ENCODE measurements around the gene RECK. TPM values are rescaled to one million over a fixed set of nuclear protein-coding genes. Genes with fewer than 3 reads are reported as not detected.
A peak's percentile ranks its signal among the peaks of the same experiment; 100 is the strongest.
"Not testable (repeated sequence)": the region's sequence is repeated elsewhere in the genome, so short reads cannot be mapped to it uniquely, and the experiment has no call there.

RECK gene
- total RNA-seq, 8 experiments from 2014 or later = 3.9 to 42.2 (median 8.0) TPM

DNA sequence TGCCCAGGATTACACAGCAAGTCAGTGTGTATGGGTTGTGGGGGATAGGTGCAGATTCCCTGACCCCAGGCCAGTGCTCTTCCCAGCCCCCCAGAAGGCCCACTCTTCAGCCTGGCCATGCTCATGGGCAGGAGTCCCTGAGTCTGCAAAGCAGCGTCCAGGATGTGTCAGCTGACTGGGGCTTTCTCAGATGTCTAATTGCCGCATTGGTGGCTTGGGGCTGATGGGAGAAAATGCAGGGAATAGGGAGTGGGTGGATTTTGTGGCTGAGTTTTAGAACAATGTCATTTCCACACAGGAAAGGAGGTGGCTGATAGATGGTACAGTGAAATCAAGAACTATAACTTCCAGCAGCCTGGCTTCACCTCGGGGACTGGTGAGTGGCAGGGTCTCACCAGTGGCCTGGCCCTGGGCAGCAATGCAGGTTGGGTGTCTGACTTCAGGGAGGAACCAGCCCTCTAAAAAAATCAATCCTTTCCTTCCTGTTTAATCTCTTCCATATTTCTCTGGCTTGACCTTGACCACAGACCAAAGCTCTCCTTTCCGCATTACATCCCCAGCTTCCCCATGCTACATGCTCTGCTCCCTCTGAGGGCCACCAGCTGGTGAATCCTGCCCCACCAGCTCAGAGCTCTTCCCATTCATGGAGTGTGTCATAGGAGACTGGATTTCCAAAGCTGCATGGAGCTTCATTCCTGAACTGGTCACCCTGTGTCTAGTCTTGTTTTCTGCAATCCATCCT lies 114.0 kb downstream of the RECK start:
- no peak overlapping the region for H3K4me3 ChIP-seq
- peaks cover 7 to 16% of the 10 kb centered on the region in 2 donors for H3K4me1 ChIP-seq (replicated peaks in 1 of 2)
- in situ Hi-C loops (cut with MboI; ENCODE audit: low pct_unique_long_range_greater_than_20kb in 2 of 9, low sequenced_read_pairs in 9 of 9, unreplicated experiment in 9 of 9) = loop anchor here in 1 of 9 experiments (25.0 kb wide), 1 partner anchor 112 kb away; the partner anchor contains the start of gene GNE
- no peak for ATAC-seq (replicated peaks in 6 of 8)
- H3K27ac ChIP-seq = no peak overlapping the region
- WGBS, 10 experiments = 40 to 100% (median 79%) methylated on average over 1 to 3 of the region's 4 CpGs; no CpG with 5 or more reads in 4 of the 10 experiments

DNA sequence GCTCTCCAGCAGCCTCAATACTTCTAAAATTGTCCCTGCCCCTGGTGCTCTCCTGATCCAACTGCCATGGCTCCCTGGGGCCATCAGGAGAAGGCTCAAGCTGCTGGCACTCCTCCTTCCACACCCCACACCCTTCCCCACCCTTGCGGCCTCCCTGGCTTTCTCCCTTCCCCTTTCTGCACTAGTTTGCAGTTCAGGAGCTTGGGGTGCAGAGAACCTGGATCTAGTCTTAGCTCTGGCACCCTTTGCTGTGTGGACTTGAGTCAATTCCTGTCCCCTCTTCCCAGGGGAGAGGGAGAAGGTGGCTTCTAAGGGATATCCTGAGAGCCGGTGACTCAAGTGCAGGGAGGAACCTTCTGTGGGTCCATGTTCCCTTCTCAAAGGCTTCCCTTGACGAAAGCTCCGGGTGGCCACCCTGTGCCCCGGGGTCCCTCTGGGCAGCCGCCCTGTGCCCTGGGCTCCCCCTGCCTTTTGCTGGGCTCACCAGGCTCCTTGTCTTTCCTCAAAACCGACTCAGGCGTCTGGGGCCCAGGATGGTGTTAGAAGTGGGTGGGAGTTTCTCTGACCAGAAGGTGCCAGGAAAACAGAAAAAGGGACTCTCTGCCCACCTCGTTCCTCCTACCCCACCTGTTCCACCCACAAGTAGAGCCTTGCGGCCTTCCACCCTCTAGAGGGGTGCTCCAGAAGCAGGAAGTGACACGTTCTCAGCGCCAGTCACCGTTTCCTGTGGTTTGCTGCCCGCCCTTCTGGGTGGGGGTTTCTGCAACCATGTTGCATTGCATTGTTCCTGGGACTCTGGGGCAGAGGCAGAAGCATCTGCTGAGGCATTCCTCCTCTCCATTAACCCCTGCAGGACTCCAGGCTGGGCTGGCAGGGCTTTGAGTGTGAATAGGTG lies 114.8 kb downstream of the RECK start:
- Histone ChIP-seq H3K4me1 (replicated peaks in 1 of 2) (peaks cover 7 to 16% of the 10 kb centered on the region in 2 donors), H3K4me3 (no peak overlapping the region), H3K27ac (no peak overlapping the region)
- in situ Hi-C loops (cut with MboI; ENCODE audit: low pct_unique_long_range_greater_than_20kb in 2 of 9, low sequenced_read_pairs in 9 of 9, unreplicated experiment in 9 of 9) = loop anchor here in 1 of 9 experiments (25.0 kb wide), 1 partner anchor 111 kb away; the partner anchor contains the start of gene GNE
- WGBS, 10 experiments = 81 to 100% (median 100%) methylated on average over 1 to 4 of the region's 14 CpGs; no CpG with 5 or more reads in 7 of the 10 experiments
- peak in 2 of 8 experiments; percentile 12 to 25 for ATAC-seq (replicated peaks in 6 of 8)

DNA sequence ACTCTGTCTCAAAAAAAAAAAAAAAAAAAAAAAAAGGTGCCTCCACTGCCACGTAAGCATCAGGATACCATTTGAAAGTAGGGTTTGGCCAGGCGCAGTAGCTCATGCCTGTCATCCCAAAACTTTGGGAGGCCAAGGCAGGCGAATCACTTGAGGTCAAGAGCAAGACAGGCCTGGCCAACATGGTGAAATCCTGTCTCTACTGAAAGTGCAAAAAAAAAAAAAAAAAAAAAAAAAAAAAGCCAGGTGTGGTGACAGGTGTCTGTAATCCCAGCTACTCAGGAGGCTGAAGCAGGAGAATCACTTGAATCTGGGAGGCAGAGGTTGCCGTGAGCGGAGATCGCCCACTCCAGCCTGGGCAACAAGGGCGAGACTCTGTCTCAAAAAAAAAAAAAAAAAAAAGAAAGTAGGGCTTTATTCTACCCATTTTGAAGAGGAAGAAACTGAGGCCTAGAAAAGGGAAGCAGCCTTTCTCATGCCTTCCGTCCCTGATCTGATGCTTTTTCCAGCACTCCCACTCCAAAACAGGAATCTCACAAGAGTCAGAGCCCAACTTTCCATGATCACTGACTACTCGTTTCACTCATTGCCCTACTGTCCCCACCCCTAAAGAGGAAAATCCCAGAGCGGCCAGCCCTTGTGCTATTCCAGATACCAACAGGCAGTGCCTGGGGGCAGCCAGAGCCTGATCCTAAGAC lies 116.2 kb downstream of the RECK start:
- Histone ChIP-seq H3K4me3 (no peak overlapping the region), H3K27ac (no peak overlapping the region), H3K4me1 (replicated peaks in 1 of 2) (peaks cover 7 to 16% of the 10 kb centered on the region in 2 donors)
- in situ Hi-C loops (cut with MboI; ENCODE audit: low pct_unique_long_range_greater_than_20kb in 2 of 9, low sequenced_read_pairs in 9 of 9, unreplicated experiment in 9 of 9) = loop anchor here in 1 of 9 experiments (25.0 kb wide), 1 partner anchor 109 kb away; the partner anchor contains the start of gene GNE
- 77 to 100% (median 94%) methylated on average over 2 to 8 of the region's 10 CpGs for WGBS, 10 experiments
- ATAC-seq (replicated peaks in 6 of 8) = no peak

DNA sequence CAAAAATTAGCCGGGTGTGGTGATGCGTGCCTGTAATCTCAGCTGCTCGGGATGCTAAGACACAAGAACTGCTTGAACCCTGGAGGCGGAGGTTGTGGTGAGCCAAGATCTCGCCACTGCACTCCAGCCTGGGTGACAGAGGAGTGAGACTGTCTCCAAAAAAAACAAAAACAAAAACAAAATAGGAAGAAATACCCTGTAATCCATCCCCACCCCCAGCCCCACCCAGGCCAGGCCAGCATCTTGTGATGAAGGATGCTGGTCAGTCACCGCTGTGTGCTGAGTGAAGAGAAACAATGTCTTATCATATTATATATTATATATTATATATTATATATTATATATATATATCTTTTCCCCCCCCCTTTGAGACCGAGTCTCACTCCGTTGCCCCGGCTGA lies 117.0 kb downstream of the RECK start:
- H3K27ac ChIP-seq = no peak overlapping the region
- in situ Hi-C loops (cut with MboI; ENCODE audit: low pct_unique_long_range_greater_than_20kb in 2 of 9, low sequenced_read_pairs in 9 of 9, unreplicated experiment in 9 of 9) = loop anchor here in 1 of 9 experiments (25.0 kb wide), 1 partner anchor 109 kb away; the partner anchor contains the start of gene GNE
- WGBS, 10 experiments = 42 to 100% (median 91%) methylated on average over 1 to 4 of the region's 9 CpGs; no CpG with 5 or more reads in 3 of the 10 experiments
- H3K4me3 ChIP-seq = no peak overlapping the region
- peaks cover 7 to 13% of the 10 kb centered on the region in 2 donors for H3K4me1 ChIP-seq (replicated peaks in 1 of 2)
- ATAC-seq (replicated peaks in 6 of 8) = no peak

DNA sequence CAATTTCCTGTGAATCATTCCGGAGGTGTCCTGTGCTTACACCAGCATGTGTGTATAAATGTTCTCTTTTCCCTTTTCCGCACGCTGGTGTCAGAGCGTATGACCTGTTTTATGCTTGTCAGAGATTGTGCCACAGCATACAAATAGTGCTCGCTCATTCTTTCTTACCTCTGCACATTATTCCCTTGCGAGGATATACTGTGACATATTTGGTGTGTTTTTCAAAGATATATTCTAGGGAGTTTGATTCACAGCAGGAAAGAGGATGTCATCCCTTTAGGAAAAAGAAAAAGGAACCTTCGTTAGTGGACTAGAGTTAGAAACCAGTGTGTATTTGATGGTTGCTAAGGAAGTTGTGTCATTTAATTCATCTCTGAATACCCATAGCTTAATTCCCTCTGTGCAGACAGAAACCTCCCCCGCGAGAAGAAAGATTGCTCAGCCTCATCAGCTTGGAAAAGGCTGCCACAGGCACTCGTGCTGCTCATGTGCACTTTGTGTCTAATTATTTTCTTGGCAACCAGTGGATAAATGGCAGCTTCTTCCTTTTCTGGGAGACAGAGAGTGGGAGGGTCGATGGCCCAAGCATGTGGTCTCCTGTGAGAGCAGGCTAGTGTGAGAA lies 117.7 kb downstream of the RECK start:
- in situ Hi-C loops (cut with MboI; ENCODE audit: low pct_unique_long_range_greater_than_20kb in 2 of 9, low sequenced_read_pairs in 9 of 9, unreplicated experiment in 9 of 9) = loop anchor here in 1 of 9 experiments (25.0 kb wide), 1 partner anchor 108 kb away; the partner anchor contains the start of gene GNE
- peak overlapping the region in 1 of 2 donors; percentile 19 for H3K27ac ChIP-seq
- H3K4me3 ChIP-seq = no peak overlapping the region
- ATAC-seq (replicated peaks in 6 of 8) = peak; percentile 82 to 95 (median 94)
- 0 to 80% (median 33%) methylated on average over 1 to 8 of the region's 11 CpGs for WGBS, 10 experiments
- H3K4me1 ChIP-seq (replicated peaks in 1 of 2) = peaks cover 7 to 13% of the 10 kb centered on the region in 2 donors

DNA sequence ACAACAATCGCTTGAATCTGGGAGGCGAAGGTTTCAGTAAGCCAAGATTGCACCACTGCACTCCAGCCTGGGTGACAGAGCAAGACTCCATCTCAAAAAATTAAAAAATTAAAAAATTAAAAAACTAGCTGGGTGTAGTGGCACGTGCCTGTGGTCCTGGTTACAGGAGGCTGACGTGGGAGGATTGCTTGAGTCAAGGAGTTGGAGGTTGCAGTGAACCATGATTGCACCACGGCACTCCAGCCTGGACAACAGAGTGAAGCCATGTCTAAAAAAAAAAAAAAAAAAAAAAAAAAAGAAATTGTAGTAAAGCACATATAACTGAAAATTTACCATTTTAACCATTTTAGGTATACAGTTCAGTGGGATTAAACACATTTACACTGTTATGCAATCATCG lies 119.4 kb downstream of the RECK start:
- in situ Hi-C loops (cut with MboI; ENCODE audit: low pct_unique_long_range_greater_than_20kb in 2 of 9, low sequenced_read_pairs in 9 of 9, unreplicated experiment in 9 of 9) = loop anchor here in 1 of 9 experiments (25.0 kb wide), 1 partner anchor 106 kb away; the partner anchor contains the start of gene GNE
- peaks cover 7 to 13% of the 10 kb centered on the region in 2 donors for H3K4me1 ChIP-seq (replicated peaks in 1 of 2)
- WGBS, 10 experiments = 61 to 100% (median 86%) methylated on average over 1 to 6 of the region's 6 CpGs
- H3K27ac ChIP-seq = no peak overlapping the region
- no peak for ATAC-seq (replicated peaks in 6 of 8)
- no peak overlapping the region for H3K4me3 ChIP-seq

DNA sequence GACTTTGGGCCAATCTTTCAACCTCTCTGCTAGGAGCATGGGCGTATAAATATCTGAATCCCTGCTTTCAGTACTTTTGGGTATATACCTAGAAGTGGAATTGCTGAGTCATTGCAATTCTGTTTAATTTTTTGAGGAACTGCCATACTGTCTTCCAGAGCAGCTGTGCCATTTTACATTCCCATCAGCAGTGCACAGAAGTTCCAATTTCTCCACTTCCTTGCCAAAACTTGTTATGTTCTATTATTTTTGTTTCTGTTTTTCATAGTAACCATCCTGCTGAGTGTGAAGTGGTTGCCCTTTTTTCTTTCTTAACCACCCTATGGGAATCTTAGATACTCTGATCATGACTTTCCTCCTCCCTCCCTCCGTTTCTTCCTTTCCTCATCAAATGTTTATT lies 121.4 kb downstream of the RECK start:
- WGBS, 10 experiments = 21 to 100% (median 85%) methylated on average over 1 to 2 of the region's 2 CpGs; no CpG with 5 or more reads in 2 of the 10 experiments
- ATAC-seq (replicated peaks in 6 of 8) = no peak
- Histone ChIP-seq H3K4me1 (replicated peaks in 1 of 2) (peaks cover 14 to 23% of the 10 kb centered on the region in 2 donors), H3K27ac (no peak overlapping the region), H3K4me3 (no peak overlapping the region)
- in situ Hi-C loops (cut with MboI; ENCODE audit: low pct_unique_long_range_greater_than_20kb in 2 of 9, low sequenced_read_pairs in 9 of 9, unreplicated experiment in 9 of 9) = loop anchor here in 1 of 9 experiments (25.0 kb wide), 1 partner anchor 104 kb away; the partner anchor contains the start of gene GNE

DNA sequence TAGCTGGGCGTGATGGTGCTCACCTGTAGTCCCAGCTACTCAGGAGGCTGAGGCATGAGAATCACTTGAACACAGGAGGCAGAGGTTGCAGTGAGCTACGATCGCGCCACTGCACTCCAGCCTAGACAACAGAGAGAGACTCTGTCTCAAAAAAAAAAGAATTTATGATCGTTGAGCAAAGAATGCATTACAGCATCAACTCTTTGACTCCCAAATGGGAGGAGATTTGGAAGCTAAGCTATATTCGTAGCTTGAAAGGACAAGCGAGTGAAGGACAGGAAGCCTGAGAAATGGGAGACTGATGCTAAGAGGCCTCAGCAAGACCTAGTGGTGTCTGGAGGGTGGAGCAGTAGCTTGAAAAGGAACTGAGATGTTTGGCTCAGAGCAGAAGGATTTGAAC lies 122.2 kb downstream of the RECK start:
- WGBS, 10 experiments = 33 to 100% (median 75%) methylated on average over 1 to 6 of the region's 7 CpGs; no CpG with 5 or more reads in 2 of the 10 experiments
- Histone ChIP-seq H3K4me3 (no peak overlapping the region), H3K27ac (no peak overlapping the region), H3K4me1 (replicated peaks in 1 of 2) (peaks cover 17 to 30% of the 10 kb centered on the region in 2 donors)
- in situ Hi-C loops (cut with MboI; ENCODE audit: low pct_unique_long_range_greater_than_20kb in 2 of 9, low sequenced_read_pairs in 9 of 9, unreplicated experiment in 9 of 9) = loop anchor here in 1 of 9 experiments (25.0 kb wide), 1 partner anchor 103 kb away; the partner anchor contains the start of gene GNE
- ATAC-seq (replicated peaks in 6 of 8) = no peak

DNA sequence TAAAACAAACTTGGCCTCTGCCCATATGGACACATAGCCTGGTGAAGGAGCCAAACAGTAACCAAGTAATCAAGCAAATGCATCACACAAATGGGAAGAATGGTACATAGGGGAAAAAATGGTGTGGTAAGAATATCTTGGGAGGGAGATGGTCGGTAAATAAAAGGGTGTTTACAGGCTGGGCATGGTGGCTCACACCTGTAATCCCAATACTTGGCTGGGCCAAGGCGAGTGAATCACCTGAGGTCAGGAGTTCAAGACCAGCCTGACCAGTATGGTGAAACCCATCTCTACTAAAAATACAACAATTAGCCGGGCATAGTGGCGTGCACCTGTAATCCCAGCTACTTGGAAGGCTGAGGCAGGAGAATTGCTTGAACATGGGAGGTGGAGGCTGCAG lies 122.8 kb downstream of the RECK start:
- not testable (repeated sequence) for ATAC-seq (replicated peaks in 6 of 8); H3K27ac ChIP-seq; H3K4me3 ChIP-seq
- in situ Hi-C loops (cut with MboI; ENCODE audit: low pct_unique_long_range_greater_than_20kb in 2 of 9, low sequenced_read_pairs in 9 of 9, unreplicated experiment in 9 of 9) = loop anchor here in 1 of 9 experiments (25.0 kb wide), 1 partner anchor 103 kb away; the partner anchor contains the start of gene GNE
- peaks cover 11 to 26% of the 10 kb centered on the region in 2 donors for H3K4me1 ChIP-seq (replicated peaks in 1 of 2)
- 38 to 100% (median 100%) methylated on average over 1 to 3 of the region's 4 CpGs; no CpG with 5 or more reads in 2 of the 10 experiments for WGBS, 10 experiments

DNA sequence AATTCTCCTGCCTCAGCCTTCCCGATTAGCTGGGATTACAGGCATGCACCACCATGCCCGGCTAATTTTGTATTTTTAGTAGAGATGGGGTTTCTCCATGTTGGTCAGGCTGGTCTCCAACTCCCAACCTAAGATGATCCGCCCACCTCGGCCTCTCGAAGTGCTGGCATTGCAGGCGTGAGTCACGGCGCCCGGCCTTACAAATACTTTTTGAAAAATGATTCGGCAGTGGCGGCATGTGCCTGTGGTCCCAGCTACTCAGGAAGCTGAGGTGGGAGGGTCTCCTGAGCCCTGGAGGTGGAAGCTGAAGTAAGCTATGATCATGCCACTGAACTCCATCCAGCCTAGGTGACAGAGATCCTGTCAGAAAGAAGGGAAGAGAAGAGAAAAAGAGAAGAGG lies 123.4 kb downstream of the RECK start:
- WGBS, 10 experiments = 0 to 97% (median 71%) methylated on average over 1 to 9 of the region's 11 CpGs; no CpG with 5 or more reads in 1 of the 10 experiments
- peaks cover 10 to 23% of the 10 kb centered on the region in 2 donors for H3K4me1 ChIP-seq (replicated peaks in 1 of 2)
- not testable (repeated sequence) for ATAC-seq (replicated peaks in 6 of 8); H3K27ac ChIP-seq; H3K4me3 ChIP-seq
- in situ Hi-C loops (cut with MboI; ENCODE audit: low pct_unique_long_range_greater_than_20kb in 2 of 9, low sequenced_read_pairs in 9 of 9, unreplicated experiment in 9 of 9) = loop anchor here in 1 of 9 experiments (25.0 kb wide), 1 partner anchor 102 kb away; the partner anchor contains the start of gene GNE

DNA sequence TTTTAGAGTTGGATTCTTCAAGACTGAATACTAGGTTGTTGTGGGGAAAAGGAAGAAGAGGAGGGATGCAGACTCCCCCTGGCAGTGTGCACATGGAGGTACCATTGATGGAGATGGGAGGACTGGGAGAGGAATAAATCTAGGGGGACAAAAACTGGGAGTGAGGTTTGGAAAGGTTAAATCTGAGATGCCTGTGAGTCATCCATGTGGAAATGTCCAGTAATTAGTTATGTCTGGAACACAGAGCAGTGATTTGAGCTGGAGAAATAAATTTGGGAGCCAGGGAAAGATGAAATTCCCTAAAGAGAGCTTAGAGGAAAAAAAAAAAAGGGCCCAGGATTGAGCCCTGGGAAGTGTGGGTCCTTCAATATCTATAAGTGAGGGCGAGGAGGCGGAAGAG lies 124.5 kb downstream of the RECK start:
- no peak for ATAC-seq (replicated peaks in 6 of 8)

More for the DNA sequence above, 124.5 kb downstream of the RECK start:
- peaks cover 10 to 19% of the 10 kb centered on the region in 2 donors for H3K4me1 ChIP-seq (replicated peaks in 1 of 2)
- in situ Hi-C loops (cut with MboI; ENCODE audit: low pct_unique_long_range_greater_than_20kb in 2 of 9, low sequenced_read_pairs in 9 of 9, unreplicated experiment in 9 of 9) = loop anchor here in 1 of 9 experiments (25.0 kb wide), 1 partner anchor 101 kb away; the partner anchor contains the start of gene GNE
- H3K4me3 ChIP-seq = no peak overlapping the region
- H3K27ac ChIP-seq = no peak overlapping the region
- WGBS, 10 experiments = 8 to 100% (median 75%) methylated on average over 1 to 2 of the region's 2 CpGs; no CpG with 5 or more reads in 4 of the 10 experiments

All from motor neuron (in vitro differentiated cells).